GM12865 (cell line): ENCODE measurements around the gene TCERG1L.

ENCODE experiments used
- DNase-seq: peaks from one replicate; pipeline ENCODE4 v3.0.0; 2010; ENCODE audit warnings: low read depth
- H3K4me3 ChIP-seq: 2 replicates; pipeline ENCODE4 v1.5.1; 2011; ENCODE audit warnings: mild to moderate bottlenecking, low read depth, low read length, control low read depth
- CTCF ChIP-seq: IDR thresholded peaks from 2 replicates; pipeline ENCODE4 v1.5.1; 2011; ENCODE audit warnings: low read length, control low read depth, low read depth, inconsistent platforms; ENCODE audit not compliant: insufficient read depth; ENCODE audit errors: missing control alignments

The TCERG1L gene

DNA sequence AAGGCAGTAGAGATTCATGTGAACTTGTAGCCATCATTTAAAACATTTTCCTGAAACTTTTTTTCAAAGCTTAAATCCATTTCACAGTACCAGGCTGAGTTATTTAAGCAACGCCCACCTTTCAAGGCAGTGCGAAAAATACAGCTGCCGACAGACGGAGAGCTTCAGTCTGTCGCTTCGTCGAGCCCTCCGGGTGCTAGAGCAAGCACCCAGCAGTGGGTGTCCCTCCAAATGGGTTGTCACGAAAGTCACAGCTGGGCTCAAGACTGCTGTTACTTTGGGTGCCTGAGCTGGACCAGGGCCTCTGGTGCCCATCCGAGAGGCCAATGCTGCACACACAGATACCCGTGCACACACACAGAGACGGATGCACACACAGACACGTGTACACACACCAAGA is 135.6 kb downstream of the TCERG1L start:
- no peak for DNase-seq
- TF ChIP-seq CTCF: no peak
- H3K4me3 ChIP-seq: no peak overlapping the region

GRCh38 chr10:131174651-131175540 is 136.6 kb downstream of the TCERG1L start:
- DNase-seq: no peak
- TF ChIP-seq CTCF: no peak
- H3K4me3 ChIP-seq: no peak overlapping the region

GRCh38 chr10:131174211-131174565 is 137.3 kb downstream of the TCERG1L start:
- no peak for DNase-seq
- no peak overlapping the region for H3K4me3 ChIP-seq
- no peak for TF ChIP-seq CTCF

- no peak for TF ChIP-seq CTCF
- no peak for DNase-seq
- H3K4me3 ChIP-seq: no peak overlapping the region
Observed at GRCh38 chr10:131173484-131174210, 137.9 kb downstream of the TCERG1L start.

DNA sequence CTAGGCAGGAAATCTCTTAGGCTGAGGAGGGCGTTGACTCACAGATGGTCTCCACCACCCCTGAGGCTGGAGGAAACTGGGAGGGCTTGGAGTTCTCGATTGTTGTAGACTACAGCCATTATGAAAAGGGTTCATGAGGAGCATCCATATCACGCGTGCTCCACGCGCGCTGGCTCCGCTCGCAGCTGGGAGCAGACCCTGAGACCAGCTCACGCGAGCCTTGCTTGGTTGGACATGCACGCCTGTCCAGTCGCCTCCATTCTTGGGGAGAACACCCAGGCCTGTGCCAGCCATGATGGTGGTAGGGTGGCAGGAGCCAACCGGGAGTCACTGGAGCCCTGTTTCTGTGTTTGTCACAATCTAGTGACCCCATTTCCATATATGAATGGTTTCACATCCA is 139.1 kb downstream of the TCERG1L start:
- TF ChIP-seq CTCF: no peak
- DNase-seq: no peak
- no peak overlapping the region for H3K4me3 ChIP-seq

DNA sequence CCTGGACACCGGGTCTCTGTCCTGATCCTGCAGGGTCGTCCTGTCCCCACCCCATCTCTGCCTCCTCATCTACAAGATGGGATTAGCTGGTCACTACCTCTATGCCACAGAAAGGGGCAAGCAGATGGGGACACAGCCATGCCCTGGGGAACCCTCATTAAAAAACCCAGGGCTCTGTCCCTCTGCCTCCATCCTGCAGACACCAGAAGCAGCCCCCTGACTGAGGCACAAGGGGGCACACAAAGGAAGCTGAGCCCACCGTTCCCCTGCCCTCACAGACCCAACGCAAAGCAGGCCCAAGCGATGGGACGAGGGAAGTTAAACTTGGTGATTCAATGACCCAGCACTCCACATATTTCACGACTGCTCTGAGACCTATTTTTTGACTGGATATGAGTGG is 142.4 kb downstream of the TCERG1L start:
- no peak for DNase-seq
- no peak overlapping the region for H3K4me3 ChIP-seq
- TF ChIP-seq CTCF: no peak
